DND-41 (cell line): ENCODE data around the gene SPAG5.

Experiments used
- ATAC-seq: fragments of 200-7000 bp; cut with Tn5 transposase; 3 replicates; pipeline ENCODE4 v1.9.1; 2021; ENCODE audit warnings: low read depth; ENCODE audit not compliant: insufficient read depth
- DNase-seq: peaks from one replicate; pipeline ENCODE4 v3.0.0-alpha.2; 2020
- H2AFZ ChIP-seq: 2 replicates; pipeline ENCODE4 v1.6.0; 2012; ENCODE audit warnings: low read depth, low read length
- H3K27ac ChIP-seq: 2 replicates; pipeline ENCODE4 v1.5.1; 2012; ENCODE audit warnings: low read length, inconsistent platforms
- H3K27me3 ChIP-seq: fragments of 200-600 bp; sonication (generic); 2 replicates; pipeline ENCODE4 v1.6.0; 2012; ENCODE audit warnings: low read length, mild to moderate bottlenecking, inconsistent platforms; ENCODE audit not compliant: insufficient read depth, poor library complexity
- H3K36me3 ChIP-seq: 2 replicates; pipeline ENCODE4 v1.5.1; 2012; ENCODE audit warnings: low read length, inconsistent platforms; ENCODE audit not compliant: insufficient read depth
- H3K4me1 ChIP-seq: 2 replicates; pipeline ENCODE4 v1.5.1; 2012; ENCODE audit warnings: mild to moderate bottlenecking, low read length; ENCODE audit not compliant: insufficient read depth
- H3K4me2 ChIP-seq: 2 replicates; pipeline ENCODE4 v1.6.0; 2012; ENCODE audit warnings: mild to moderate bottlenecking, moderate library complexity, low read length, inconsistent platforms; ENCODE audit not compliant: insufficient read depth
- H3K4me3 ChIP-seq, 2 experiments: fragments of 200-600 bp in 1 of 2; shearing (Covaris generic) in 1 of 2; 2 replicates each; pipeline ENCODE4 v1.5.1; 2012 to 2016; ENCODE audit warnings: inconsistent platforms in 2 of 2, low read length in 2 of 2, mild to moderate bottlenecking in 2 of 2, low read depth in 1 of 2, moderate library complexity in 1 of 2
- H3K79me2 ChIP-seq: 2 replicates; pipeline ENCODE4 v1.6.0; 2012; ENCODE audit warnings: low read length, inconsistent platforms; ENCODE audit not compliant: insufficient read depth
- H3K9ac ChIP-seq: 2 replicates; pipeline ENCODE4 v1.6.0; 2012; ENCODE audit warnings: low read depth, mild to moderate bottlenecking, inconsistent platforms, low read length, moderate library complexity
- H3K9me3 ChIP-seq: 2 replicates; pipeline ENCODE4 v1.5.1; 2012; ENCODE audit warnings: low read length, moderate library complexity, mild to moderate bottlenecking, inconsistent platforms; ENCODE audit not compliant: insufficient read depth, severe bottlenecking
- H4K20me1 ChIP-seq: 2 replicates; pipeline ENCODE4 v1.6.0; 2012; ENCODE audit warnings: low read length; ENCODE audit not compliant: insufficient read depth
- EZH2 ChIP-seq: IDR thresholded peaks from 3 replicates; pipeline ENCODE4 v1.6.1; 2012; ENCODE audit warnings: borderline replicate concordance, low read depth, mild to moderate bottlenecking, moderate library complexity, low read length, inconsistent platforms; ENCODE audit not compliant: severe bottlenecking
- TF ChIP-seq, protein P1 (sequence below): IDR thresholded peaks from 2 replicates; pipeline ENCODE4 v1.5.1; 2012; ENCODE audit warnings: borderline replicate concordance, low read length, moderate library complexity, mild to moderate bottlenecking; ENCODE audit not compliant: poor library complexity, severe bottlenecking; ENCODE audit errors: extremely low read depth

SPAG5 gene

DNA sequence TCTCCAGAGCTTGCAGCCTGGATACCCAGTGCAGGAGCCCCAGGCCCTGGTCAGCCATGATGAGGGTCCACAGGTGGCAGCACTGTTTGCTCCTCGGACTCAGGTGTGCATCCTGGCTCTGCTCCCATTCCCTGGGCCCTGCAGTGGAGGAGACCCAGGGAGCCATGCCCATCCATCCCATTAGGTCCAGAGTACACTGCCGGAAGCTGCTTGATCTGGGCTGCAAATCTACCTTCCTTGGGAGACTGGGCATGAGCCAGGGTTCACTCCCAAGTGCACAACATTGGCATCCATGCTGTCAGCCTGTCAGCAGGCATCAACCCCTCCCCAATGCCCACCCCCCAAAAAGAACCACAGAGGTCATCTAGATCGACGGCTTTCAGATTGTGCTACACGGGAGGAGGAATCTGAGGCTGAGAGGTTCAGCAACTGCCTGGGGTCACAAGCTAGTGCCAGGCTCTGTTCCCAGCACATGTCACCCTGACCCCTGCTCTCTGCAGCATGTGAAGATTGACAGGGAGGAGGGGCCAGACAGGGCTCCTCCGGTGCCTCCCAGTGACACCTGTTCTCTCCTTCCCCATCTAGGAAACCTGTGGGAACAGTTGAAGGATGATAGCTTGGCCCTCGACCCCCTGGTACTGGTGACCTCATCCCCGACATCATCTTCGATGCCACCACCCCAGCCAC, 62.1 kb downstream of the SPAG5 start:
- Histone ChIP-seq H3K27ac (no peak overlapping the region), H3K36me3 (no peaks in the 10 kb centered on the region), H3K79me2 (no peaks in the 10 kb centered on the region), H3K4me1 (no peaks in the 10 kb centered on the region), H2AFZ (no peak overlapping the region), H3K4me3 (no peak overlapping the region), H3K27me3 (peaks cover 13% of the 10 kb centered on the region), H3K9ac (no peak overlapping the region), H3K4me2 (no peak overlapping the region), H3K9me3 (no peaks in the 10 kb centered on the region), H4K20me1 (no peaks in the 10 kb centered on the region; the same call in 1 of the 2 replicates)
- DNase-seq (no peak), ATAC-seq (no peak)
- TF ChIP-seq, protein P1, sequence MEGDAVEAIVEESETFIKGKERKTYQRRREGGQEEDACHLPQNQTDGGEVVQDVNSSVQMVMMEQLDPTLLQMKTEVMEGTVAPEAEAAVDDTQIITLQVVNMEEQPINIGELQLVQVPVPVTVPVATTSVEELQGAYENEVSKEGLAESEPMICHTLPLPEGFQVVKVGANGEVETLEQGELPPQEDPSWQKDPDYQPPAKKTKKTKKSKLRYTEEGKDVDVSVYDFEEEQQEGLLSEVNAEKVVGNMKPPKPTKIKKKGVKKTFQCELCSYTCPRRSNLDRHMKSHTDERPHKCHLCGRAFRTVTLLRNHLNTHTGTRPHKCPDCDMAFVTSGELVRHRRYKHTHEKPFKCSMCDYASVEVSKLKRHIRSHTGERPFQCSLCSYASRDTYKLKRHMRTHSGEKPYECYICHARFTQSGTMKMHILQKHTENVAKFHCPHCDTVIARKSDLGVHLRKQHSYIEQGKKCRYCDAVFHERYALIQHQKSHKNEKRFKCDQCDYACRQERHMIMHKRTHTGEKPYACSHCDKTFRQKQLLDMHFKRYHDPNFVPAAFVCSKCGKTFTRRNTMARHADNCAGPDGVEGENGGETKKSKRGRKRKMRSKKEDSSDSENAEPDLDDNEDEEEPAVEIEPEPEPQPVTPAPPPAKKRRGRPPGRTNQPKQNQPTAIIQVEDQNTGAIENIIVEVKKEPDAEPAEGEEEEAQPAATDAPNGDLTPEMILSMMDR, result no peak
- TF ChIP-seq EZH2, result no peak

DNA sequence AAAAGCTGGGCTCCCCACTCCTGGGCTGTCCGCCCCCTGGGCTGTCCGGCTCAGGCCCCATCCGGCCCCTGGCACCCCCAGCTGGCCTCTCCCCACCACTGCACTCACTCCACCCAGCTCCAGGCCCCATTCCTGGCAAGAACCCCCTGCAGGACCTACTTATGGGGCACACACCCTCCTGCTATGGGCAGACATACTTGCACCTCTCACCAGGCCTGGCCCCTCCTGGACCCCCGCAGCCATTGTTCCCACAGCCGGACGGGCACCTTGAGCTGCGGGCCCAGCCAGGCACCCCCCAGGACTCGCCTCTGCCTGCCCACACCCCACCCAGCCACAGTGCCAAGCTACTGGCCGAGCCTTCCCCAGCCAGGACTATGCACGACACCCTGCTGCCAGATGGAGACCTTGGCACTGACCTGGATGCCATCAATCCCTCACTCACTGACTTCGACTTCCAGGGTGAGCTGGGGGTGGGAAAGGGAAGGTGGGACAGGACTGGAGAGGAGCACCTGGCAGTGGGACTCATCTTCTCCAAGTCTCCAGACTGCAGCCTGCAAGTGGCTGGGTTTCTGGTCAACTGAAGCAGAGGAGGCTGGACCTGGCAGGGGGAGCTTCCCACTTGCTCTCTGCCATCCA, 64.0 kb downstream of the SPAG5 start:
- H3K36me3 ChIP-seq, result no peaks in the 10 kb centered on the region
- no peak overlapping the region for H2AFZ ChIP-seq
- no peaks in the 10 kb centered on the region for H3K9me3 ChIP-seq
- H4K20me1 ChIP-seq, result no peaks in the 10 kb centered on the region; the same call in none of the 2 replicates
- H3K4me1 ChIP-seq, result no peaks in the 10 kb centered on the region
- no peak overlapping the region for H3K4me3 ChIP-seq
- no peak overlapping the region for H3K27ac ChIP-seq
- H3K79me2 ChIP-seq, result no peaks in the 10 kb centered on the region
- no peak overlapping the region for H3K9ac ChIP-seq
- peaks cover 20% of the 10 kb centered on the region for H3K27me3 ChIP-seq
- DNase-seq, result no peak
- no peak for ATAC-seq
- H3K4me2 ChIP-seq, result no peak overlapping the region
- TF ChIP-seq, protein P1, result no peak
- TF ChIP-seq EZH2, result no peak

GRCh38 chr17:28533091-28533807, 65.6 kb downstream of the SPAG5 start:
- no peak for ATAC-seq
- TF ChIP-seq, protein P1, result no peak
- no peak for TF ChIP-seq EZH2

More at GRCh38 chr17:28533091-28533807, 65.6 kb downstream of the SPAG5 start:
- Histone ChIP-seq H3K9me3 (no peaks in the 10 kb centered on the region), H3K4me1 (no peaks in the 10 kb centered on the region), H4K20me1 (no peaks in the 10 kb centered on the region; the same call in none of the 2 replicates), H3K79me2 (no peaks in the 10 kb centered on the region), H3K4me2 (no peak overlapping the region), H3K4me3 (no peak overlapping the region), H3K27ac (no peak overlapping the region), H3K9ac (no peak overlapping the region), H3K27me3 (peaks cover 20% of the 10 kb centered on the region), H3K36me3 (no peaks in the 10 kb centered on the region), H2AFZ (no peak overlapping the region)
- DNase-seq, result no peak
